ENCODE data around the gene JPT2. TPM values are rescaled to one million over a fixed set of nuclear protein-coding genes. Genes with fewer than 3 reads are reported as not detected.
A peak's percentile ranks its signal among the peaks of the same experiment; 100 is the strongest.
"Not testable (repeated sequence)": the region's sequence is repeated elsewhere in the genome, so short reads cannot be mapped to it uniquely, and the experiment has no call there.

JPT2 gene
- total RNA-seq, 1 donor from 2014 or later, result 79.3 TPM

- no peak for ATAC-seq
These were observed 1.4 kb upstream of the JPT2 start for GRCh38 chr16:1676661-1677060.

GRCh38 chr16:1677339-1677738 lies 740 bp upstream of the JPT2 start:
- no peak for ATAC-seq

- ATAC-seq, result peak; percentile 24
These were observed 520 bp downstream of the JPT2 start for GRCh38 chr16:1678500-1679098.

GRCh38 chr16:1680361-1680760 lies 2.3 kb downstream of the JPT2 start:
- ATAC-seq, result no peak

GRCh38 chr16:1681032-1681431 lies 3.0 kb downstream of the JPT2 start:
- ATAC-seq, result no peak

- peak; percentile 37 for ATAC-seq
These were observed 9.6 kb downstream of the JPT2 start for GRCh38 chr16:1687427-1688316.

GRCh38 chr16:1688807-1689560 lies 10.9 kb downstream of the JPT2 start:
- ATAC-seq, result peak; percentile 81

- ATAC-seq, result no peak
These were observed 11.8 kb downstream of the JPT2 start for GRCh38 chr16:1689853-1690252.

GRCh38 chr16:1690810-1691209 lies 12.7 kb downstream of the JPT2 start:
- ATAC-seq, result no peak

- peak; percentile 40 for ATAC-seq
These were observed 13.2 kb downstream of the JPT2 start for GRCh38 chr16:1691276-1691675.

- ATAC-seq, result peak; percentile 63
These were observed 13.9 kb downstream of the JPT2 start for GRCh38 chr16:1691956-1692355.

- peak; percentile 57 for ATAC-seq
These were observed 18.8 kb downstream of the JPT2 start for GRCh38 chr16:1696863-1697262.

- ATAC-seq, result no peak
These were observed 20.6 kb downstream of the JPT2 start for GRCh38 chr16:1698680-1699079.

- no peak for ATAC-seq
These were observed 22.2 kb downstream of the JPT2 start for GRCh38 chr16:1700246-1700645.

- peak; percentile 38 for ATAC-seq
These were observed 23.3 kb downstream of the JPT2 start for GRCh38 chr16:1701216-1701878.

- ATAC-seq, result not testable (repeated sequence)
These were observed 27.2 kb downstream of the JPT2 start for GRCh38 chr16:1705324-1705687.

GRCh38 chr16:1705688-1706385 lies 27.8 kb downstream of the JPT2 start, which contains the start of gene MAPK8IP3:
Gene MAPK8IP3, plus strand, starts transcription at chr16:1706195. Its CDS starts 145 bp downstream, at chr16:1706340.
- ATAC-seq, result peak; percentile 91

- ATAC-seq, result peak; percentile 30
These were observed 28.5 kb downstream of the JPT2 start for GRCh38 chr16:1706386-1707192.

GRCh38 chr16:1707193-1707790 lies 29.2 kb downstream of the JPT2 start:
- ATAC-seq, result peak; percentile 28

GRCh38 chr16:1708083-1708767 lies 30.1 kb downstream of the JPT2 start:
- no peak for ATAC-seq

Measured in esophagus mucosa (tissue), 1 donor.